Thoracic aorta (tissue), 2 donors: ENCODE results near the gene SELENOS. TPM values are rescaled to one million over a fixed set of nuclear protein-coding genes. Genes with fewer than 3 reads are reported as not detected.

ENCODE experiments used
- ATAC-seq: fragments of 150-250 bp; one replicate; pipeline ENCODE4 v1.8.0; 2017; ENCODE audit warnings: low read depth; ENCODE audit not compliant: insufficient number of reproducible peaks, low FRiP score
- DNase-seq: peaks from one replicate; pipeline ENCODE4 v3.0.0-alpha.2; 2020; ENCODE audit warnings: low spot score
- H3K27ac ChIP-seq, 2 donors: fragments of 200-600 bp; sonication (generic); 1 replicate in 1 of 2; 2 replicates in 1 of 2; pipeline ENCODE4 v1.5.1; 2016; ENCODE audit warnings: mild to moderate bottlenecking in 2 of 2, moderate library complexity in 2 of 2
- H3K27me3 ChIP-seq: fragments of 200-600 bp; sonication (generic); replicated peaks from 2 replicates; pipeline ENCODE4 v1.6.0; 2016; ENCODE audit warnings: mild to moderate bottlenecking; ENCODE audit not compliant: insufficient read depth
- H3K36me3 ChIP-seq: fragments of 200-600 bp; sonication (generic); one replicate; pipeline ENCODE4 v1.5.1; 2016
- H3K4me1 ChIP-seq, 2 donors: fragments of 200-600 bp; sonication (generic); 1 replicate in 1 of 2; 2 replicates in 1 of 2; pipeline versions ENCODE4 v1.5.1 to v1.6.0; 2016; ENCODE audit warnings: low read depth in 2 of 2, mild to moderate bottlenecking in 1 of 2; ENCODE audit not compliant: control insufficient read depth in 1 of 2
- H3K4me3 ChIP-seq: fragments of 200-600 bp; sonication (generic); 2 replicates; pipeline ENCODE4 v1.5.1; 2016; ENCODE audit warnings: mild to moderate bottlenecking
- H3K9me3 ChIP-seq: fragments of 200-600 bp; sonication (generic); 2 replicates; pipeline ENCODE4 v1.5.1; 2016
- total RNA-seq, 2 donors: library from RNA; depleted of rRNA; stranded (reverse); fragments of >200 nt; gene quantifications; one replicate each; pipeline versions ENCODE4 v1.1.0 to v1.2.3, GENCODE V29; 2016
- TF ChIP-seq, protein P1 (sequence below): fragments of 200-600 bp; sonication (generic); IDR thresholded peaks from one replicate; pipeline ENCODE4 v1.5.1; 2019; ENCODE audit warnings: antibody characterized with exemption

SELENOS gene
- total RNA-seq, 2 donors from 2014 or later = 84.6 to 92.6 TPM

DNA sequence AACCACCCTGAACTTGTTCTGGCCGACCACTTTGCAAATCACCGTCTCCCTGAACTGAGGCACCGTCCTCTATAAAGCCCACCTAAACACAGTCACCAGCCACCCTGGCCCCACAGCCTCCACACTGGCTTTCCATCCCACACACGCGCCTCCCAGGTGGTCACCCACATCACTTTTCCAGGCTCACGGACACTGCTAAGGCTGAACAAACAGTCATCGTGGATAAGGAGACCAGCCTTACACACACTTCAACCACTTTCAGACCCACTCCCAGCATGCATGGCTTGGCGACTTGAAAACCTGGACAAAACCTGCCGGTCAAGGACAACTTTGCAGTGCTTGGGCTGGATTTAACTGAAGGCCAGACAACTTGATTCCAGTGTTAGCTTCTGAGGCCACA is 33.9 kb downstream of the SELENOS start:
- Histone ChIP-seq H3K27me3 (no peaks in the 10 kb centered on the region), H3K4me1 (peaks cover 52 to 98% of the 10 kb centered on the region in 2 donors), H3K9me3 (no peaks in the 10 kb centered on the region), H3K36me3 (no peaks in the 10 kb centered on the region), H3K4me3 (no peak overlapping the region), H3K27ac (no peak overlapping the region)
- no peak for ATAC-seq
- DNase-seq = no peak
- TF ChIP-seq, protein P1, sequence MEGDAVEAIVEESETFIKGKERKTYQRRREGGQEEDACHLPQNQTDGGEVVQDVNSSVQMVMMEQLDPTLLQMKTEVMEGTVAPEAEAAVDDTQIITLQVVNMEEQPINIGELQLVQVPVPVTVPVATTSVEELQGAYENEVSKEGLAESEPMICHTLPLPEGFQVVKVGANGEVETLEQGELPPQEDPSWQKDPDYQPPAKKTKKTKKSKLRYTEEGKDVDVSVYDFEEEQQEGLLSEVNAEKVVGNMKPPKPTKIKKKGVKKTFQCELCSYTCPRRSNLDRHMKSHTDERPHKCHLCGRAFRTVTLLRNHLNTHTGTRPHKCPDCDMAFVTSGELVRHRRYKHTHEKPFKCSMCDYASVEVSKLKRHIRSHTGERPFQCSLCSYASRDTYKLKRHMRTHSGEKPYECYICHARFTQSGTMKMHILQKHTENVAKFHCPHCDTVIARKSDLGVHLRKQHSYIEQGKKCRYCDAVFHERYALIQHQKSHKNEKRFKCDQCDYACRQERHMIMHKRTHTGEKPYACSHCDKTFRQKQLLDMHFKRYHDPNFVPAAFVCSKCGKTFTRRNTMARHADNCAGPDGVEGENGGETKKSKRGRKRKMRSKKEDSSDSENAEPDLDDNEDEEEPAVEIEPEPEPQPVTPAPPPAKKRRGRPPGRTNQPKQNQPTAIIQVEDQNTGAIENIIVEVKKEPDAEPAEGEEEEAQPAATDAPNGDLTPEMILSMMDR = no peak

DNA sequence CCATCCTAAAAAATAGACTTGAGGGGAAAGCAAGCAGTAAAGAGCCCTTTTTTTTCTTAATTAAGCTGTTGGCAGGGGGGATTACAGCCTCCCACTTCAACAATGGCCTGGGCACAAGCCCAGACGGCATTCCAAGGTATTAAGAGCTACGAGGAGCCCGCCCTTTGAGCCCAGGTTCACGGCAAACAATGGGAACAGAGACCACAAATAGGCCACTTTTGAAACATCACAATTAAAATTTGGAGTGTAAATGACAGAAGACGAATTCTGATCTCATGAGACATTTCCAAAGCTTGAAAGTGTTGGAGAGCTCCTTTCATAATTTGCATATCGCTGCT is 34.3 kb downstream of the SELENOS start:
- Histone ChIP-seq H3K4me1 (peaks cover 51 to 93% of the 10 kb centered on the region in 2 donors), H3K27me3 (no peaks in the 10 kb centered on the region), H3K9me3 (no peaks in the 10 kb centered on the region), H3K36me3 (no peaks in the 10 kb centered on the region), H3K4me3 (no peak overlapping the region), H3K27ac (peak overlapping the region in 1 of 2 donors; percentile 10)
- TF ChIP-seq, protein P1 = no peak
- no peak for DNase-seq
- no peak for ATAC-seq

DNA sequence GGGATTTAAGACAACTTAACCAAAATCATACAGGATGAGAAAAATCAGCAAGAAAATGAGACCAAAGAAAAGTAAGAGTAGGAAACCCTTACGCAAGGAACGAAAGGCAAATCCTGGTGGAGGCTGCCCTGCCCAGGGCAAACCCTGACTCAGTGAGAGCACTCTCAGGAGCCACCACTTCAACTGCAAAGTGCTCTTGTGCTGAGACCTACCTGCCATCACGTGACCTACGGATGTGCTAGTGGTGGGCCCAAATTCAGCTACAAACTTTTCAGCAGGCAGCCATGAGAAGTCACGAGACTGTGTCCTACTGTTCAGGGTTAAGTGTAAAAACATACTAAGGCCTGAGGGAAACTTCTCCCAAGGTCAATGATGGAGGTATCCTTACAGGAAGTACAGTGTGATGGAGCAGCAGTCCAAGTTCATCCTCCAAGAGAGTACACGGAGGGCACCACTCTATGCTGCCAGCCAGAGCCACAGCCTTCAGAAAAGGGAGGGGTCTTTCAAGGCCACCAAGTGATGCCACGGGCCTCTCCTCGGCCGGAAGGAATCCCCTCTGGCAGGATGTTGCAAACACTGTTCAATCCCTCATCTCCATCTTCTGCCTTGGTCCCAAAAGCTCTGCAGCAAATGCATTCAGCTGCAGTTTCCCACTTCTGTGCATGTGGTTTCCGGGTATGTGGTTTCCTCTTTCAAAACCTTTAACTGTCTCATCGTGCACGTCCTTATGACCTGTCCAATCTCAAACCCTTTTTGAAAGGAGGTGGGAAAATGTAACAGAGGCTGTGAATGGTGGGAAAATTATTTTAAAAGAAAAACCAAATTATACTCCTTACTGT is 34.9 kb downstream of the SELENOS start:
- Histone ChIP-seq H3K36me3 (no peaks in the 10 kb centered on the region), H3K27me3 (no peaks in the 10 kb centered on the region), H3K4me3 (peak overlapping the region; percentile 3), H3K4me1 (peaks cover 50 to 87% of the 10 kb centered on the region in 2 donors), H3K27ac (peak overlapping the region in 1 of 2 donors; percentile 10), H3K9me3 (no peaks in the 10 kb centered on the region)
- ATAC-seq (no peak), DNase-seq (no peak)
- TF ChIP-seq, protein P1 = no peak

DNA sequence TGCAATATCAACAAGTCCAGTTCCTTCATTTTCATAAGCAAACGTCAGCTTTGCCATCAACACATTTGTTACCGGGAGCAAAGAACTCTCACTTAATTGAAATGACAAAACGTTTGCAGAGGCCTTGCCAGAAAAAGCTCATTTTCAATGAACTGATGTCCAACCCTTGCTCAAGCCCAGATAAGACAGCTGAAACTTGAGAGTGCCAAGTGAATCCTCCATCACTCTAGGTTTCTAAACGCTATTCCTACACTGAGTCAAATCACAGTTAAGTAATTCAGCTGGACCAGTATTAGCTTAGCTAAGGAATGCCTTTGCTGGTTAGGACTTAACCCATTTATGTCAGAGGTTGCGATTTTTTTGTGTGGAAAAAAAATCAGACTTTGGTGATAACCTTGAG is 36.9 kb downstream of the SELENOS start:
- Histone ChIP-seq H3K4me1 (peaks cover 29 to 71% of the 10 kb centered on the region in 2 donors), H3K9me3 (no peaks in the 10 kb centered on the region), H3K36me3 (no peaks in the 10 kb centered on the region), H3K27ac (no peak overlapping the region), H3K27me3 (no peaks in the 10 kb centered on the region), H3K4me3 (no peak overlapping the region)
- TF ChIP-seq, protein P1 = no peak
- DNase-seq (no peak), ATAC-seq (no peak)

DNA sequence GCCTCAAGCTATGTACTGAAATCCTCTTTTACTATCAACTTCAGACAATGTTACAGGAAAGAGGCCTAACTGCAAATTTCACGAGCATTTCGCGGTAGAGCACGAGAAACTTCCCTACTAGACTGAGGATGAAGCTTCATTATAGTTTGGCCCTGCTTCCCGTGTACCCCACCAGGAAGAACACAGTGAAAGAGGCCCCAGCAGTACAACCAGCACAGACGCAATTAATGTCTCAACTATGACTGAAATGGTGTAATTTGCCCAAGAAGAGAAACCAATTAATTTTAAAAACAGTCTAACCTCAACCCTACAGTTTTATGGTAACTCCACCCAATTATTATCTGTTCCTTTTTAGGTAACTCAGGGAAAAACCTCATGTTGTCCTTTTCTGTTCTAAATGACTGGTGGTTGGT is 37.6 kb downstream of the SELENOS start:
- no peak for ATAC-seq
- Histone ChIP-seq H3K4me3 (no peak overlapping the region), H3K27ac (no peak overlapping the region), H3K4me1 (peaks cover 25 to 69% of the 10 kb centered on the region in 2 donors), H3K9me3 (no peaks in the 10 kb centered on the region), H3K36me3 (peaks cover 5% of the 10 kb centered on the region), H3K27me3 (no peaks in the 10 kb centered on the region)
- no peak for DNase-seq
- TF ChIP-seq, protein P1 = no peak
